Stimulated activated CD4-positive, alpha-beta T cell treated with anti-CD3 and anti-CD28 coated beads, Interleukin-12 subunit alpha, Interleukin-12 subunit beta, amount 100 ng/mL, for 24 hours (primary cell): Measurements from ENCODE around the gene EXD2.

ENCODE experiments used
- DNase-seq, 2 experiments: peaks; one replicate each; pipeline ENCODE4 v3.0.0-alpha.2; 2020; ENCODE audit warnings: low read depth in 2 of 2

The EXD2 gene

DNA sequence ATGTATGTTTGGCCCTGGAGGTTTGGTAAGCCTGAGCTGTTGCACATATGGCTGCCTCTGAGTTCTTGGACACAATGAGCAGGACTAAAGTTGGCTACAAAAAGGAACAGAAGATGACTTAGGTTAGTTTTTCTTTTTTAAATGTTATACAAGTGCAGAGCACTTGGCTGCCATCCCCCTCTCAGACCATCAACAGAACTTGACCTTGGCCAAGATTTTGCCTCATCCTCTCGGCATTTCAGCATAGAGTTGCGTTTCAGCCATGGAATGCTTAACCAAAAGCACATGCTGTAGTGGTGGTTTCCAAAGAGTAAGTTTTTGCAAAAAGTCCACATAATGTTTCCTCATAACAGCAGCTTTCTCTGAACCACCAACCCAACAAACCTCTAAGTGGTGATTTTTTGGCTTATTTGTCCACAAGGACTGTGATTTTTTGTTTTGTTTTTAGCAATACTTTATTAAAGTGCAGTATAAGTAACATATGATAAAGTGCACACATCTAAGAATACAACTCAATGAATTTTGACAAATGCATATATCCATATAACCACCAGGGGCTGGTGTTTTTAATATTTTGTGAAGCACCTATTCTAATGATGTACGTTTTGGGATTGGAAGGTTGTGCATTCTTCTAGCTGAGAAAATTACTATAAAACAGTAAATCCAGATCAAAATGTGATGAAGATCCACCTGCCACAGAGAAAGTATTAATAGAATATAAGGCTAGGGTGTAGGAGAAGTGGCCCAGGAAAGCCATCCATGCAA lies 56.6 kb downstream of the EXD2 start:
- no peak for DNase-seq

DNA sequence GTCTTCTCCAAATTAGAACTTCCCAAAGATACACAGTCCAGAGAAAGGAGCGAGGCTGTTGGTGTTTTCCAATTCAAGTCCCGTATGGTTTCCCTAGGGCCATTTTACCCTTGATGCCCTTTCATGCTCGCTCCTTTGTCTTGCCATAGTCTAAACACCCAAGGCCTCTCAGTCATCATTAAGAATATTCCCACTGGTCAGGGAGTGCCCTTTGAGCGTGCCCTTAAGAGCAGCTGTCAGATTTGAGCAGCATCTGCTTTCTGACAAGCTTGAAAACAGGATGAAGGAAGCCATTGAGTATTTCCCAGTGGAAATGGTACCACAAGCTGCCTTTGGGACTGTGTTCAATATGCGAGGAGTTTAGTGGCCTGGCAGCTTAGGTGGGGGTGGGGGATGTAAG lies 58.3 kb downstream of the EXD2 start:
- DNase-seq = no peak

DNA sequence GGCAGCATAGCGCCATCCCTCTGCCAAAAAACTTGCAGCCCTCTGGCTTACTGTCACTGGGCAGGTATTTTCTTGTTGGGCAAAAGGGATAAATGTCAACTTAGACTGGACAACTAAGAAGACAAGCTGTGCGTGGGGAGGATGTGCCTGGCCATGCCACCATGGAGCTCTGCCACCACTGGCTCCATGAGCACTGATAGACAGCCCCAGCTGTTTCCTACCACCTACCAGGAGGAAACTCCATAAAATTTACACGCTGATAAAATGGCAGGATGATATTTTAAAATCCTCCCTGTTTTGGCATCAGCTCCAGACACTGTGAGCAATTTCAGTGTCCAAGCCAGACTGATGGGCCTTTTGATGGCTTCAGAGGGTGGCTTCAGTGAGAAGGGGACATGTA lies 61.6 kb downstream of the EXD2 start:
- no peak for DNase-seq

DNA sequence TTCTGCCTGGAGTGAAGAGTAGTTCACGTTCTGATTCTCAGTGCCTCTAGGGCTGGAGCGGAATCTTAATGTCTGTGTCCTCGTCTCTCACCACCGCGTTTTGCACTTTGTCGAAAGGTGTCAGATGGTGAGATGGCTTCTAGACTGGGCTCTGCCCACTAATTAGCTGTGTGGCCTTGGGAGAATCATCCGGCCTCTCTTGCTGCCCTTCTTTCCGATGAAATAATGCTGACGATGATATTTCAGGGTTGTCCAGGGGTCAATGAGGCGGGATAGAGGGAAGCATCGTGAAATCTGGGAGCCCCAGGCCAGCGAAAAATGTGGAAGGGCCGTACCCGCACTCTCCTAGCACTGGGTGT lies 67.8 kb downstream of the EXD2 start:
- no peak for DNase-seq

DNA sequence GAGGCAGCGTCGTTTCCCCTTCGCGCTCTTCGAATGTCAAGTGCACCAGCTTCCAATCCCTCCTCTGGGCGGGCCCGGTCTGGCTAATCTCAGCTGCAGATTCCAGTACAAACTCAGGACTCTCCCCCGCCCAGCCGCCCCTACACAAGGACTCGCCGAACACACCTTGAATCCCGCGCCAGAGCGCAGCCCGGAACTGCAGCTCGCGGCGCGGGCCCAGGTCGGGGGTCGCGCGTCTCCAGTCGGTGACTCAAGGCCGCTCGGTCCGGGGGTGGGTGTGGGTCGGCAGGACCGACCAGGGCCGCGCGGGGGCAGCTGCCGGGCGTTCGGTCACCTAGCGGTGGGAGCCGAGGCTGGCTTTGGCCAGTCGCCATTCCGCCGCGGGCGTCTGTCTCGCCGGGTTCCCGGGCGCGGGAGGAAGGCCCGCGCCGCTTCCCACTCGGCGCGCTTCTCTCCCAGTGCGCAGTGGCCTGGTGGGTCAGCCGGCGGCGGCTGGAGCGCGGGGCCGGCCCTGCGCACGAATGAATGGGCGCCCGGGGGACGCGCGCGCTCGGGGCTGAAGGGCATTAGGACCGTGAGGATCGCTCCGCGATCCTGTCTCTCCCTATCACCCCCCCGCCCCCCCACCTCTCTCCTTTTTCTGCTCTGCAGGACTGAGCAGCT lies 68.4 kb downstream of the EXD2 start, which contains the start of gene GALNT16:
Gene GALNT16, plus strand, starts transcription at position 632 of the 663 bp plus-strand sequence. CDS start 133 bp downstream, outside the sequence.
- DNase-seq = no peak

DNA sequence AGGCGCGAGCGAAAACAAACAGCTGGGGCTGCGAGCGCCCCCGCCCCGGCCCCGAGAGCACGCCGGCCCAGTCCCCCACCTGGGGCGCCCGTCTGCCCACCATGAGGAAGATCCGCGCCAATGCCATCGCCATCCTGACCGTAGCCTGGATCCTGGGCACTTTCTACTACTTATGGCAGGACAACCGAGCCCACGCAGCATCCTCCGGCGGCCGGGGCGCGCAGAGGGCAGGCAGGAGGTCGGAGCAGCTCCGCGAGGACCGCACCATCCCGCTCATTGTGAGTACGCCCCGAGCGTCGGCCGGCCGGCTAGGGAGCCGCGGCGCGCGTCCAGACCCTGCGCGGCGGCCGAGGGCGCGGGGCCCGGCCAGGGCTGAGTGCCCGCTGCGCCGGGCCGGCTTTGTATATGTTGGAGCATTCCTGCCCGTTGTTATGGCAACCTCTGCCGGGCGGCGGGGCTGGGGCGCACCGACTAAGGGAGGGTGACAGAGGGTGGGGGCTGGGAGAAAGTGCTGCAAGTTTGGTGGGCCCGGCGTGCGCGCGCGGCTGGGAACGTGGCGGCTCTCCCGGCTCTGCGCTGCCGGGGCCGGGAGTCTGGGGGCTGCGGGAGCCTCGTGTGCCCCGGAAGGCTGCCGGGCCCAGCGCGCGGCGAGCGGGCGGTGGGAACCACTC lies 69.0 kb downstream of the EXD2 start:
- no peak for DNase-seq

DNA sequence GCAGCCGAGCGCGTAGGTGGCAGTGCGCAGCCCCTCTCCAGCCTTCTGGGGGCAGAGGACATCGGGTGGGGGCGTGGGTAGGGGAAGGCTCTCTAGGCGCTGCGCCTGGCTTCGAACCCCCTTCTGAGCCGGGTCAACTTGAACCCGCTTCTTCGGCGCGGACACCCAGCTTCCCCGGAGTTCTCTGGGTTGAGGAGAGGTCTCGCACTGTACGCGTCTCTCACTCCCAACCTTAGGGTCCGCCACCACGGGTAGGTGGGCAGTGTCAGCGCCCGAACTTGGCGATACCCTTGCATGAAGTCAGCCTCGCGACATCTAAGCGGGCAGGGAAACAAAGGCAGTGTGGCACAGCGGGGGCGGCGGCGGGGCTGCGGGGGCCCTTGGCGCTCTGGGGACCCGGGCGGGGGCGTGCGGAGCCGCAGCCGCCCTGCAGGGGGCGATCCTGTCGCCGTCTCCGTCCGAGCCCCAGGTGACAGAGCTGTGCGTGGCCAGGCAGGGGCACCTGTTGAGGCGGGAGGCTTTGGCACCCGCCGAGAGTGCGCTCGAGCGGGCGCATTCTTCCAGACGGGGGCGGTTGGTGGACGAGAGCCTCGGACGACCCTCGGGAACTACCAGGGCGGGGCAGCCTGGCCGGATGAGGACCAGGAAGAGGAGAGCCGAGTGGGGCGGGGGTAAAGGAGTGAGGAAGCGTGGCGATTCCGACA lies 69.7 kb downstream of the EXD2 start:
- DNase-seq = peak; percentile 16 to 38

DNA sequence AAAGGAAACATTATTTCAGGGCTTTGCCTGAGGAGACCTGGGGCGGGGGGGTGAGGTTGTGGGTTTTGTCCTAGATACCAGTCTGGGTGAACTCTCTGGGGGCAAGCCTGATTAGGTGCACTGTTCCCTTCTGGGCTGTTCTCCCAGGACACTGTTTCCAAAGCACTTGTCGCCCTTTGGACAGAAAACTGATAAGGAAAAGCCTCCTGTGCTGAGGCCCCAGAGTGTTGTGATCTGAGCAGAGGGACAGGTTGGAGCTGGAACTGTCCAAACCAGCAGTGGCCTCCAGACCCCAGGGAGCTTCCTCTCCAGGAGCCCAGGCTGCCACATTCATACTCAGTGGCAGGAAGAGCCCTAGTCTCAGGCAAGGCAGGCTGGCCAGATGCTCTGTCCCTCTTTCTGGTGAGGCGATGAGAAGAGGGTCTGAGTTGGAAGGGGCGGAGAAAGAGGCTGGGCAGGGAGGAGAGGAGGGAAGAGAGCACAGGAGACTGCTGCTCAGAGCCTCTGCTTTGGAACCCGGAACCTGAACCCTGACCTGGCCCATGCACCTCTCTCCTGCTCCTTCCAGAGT lies 70.5 kb downstream of the EXD2 start:
- no peak for DNase-seq

DNA sequence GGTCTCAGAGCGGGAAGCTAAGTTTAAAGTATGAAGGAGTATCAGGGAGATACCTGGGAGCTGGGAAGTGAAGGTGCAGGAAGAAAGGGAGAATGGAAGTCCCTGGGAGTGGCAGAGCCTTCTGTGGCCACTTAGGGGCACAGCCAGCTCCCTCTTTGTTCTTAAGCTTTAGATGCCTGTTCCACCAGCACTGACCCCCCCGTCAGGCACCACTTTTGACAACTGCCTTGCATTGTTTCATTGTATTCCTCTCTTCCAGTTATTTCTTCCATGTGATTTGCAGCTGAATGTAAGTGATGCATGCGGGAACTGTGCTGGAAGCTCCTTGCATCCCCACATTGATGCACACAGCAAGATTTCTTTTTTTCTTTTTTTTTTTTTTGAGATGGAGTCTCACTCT lies 71.2 kb downstream of the EXD2 start:
- DNase-seq = no peak

DNA sequence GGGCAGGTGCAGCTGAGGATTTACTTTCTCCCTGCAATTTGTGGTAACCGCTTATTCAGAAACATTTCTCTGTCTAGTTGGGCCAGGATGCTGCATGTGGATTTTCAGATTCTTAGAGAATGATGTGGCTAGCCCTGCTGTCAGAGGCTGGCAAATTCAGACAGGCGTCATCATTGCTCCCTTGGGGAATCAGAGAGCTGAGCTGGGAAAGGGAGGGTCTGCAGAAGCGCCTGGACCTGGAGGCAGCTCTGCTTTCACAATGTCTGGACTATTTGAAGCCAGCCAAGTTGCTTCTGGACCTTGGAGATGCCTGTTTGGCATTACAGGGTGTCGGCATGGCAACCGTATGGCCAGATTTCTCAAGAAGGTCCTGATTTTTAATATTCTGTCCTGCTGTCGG lies 72.1 kb downstream of the EXD2 start:
- DNase-seq = no peak

DNA sequence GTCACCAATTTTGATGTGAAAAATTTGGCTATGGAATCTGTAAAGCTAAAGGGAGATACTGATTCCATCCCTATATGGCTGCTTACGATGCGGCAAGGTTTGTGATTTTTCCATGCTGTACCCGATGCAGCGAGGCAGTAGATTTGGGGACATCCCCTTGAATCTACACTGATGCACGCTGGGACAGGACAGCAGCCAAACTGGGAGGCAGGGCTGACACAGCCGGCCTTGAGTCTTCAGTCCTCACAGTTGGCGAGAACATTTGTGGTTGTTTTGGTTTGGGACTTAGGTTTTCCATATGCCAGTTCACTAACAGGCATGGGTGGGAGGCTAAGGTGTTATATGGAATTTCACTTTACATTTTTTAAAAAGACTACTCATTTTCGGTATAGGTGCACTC lies 72.5 kb downstream of the EXD2 start:
- no peak for DNase-seq

DNA sequence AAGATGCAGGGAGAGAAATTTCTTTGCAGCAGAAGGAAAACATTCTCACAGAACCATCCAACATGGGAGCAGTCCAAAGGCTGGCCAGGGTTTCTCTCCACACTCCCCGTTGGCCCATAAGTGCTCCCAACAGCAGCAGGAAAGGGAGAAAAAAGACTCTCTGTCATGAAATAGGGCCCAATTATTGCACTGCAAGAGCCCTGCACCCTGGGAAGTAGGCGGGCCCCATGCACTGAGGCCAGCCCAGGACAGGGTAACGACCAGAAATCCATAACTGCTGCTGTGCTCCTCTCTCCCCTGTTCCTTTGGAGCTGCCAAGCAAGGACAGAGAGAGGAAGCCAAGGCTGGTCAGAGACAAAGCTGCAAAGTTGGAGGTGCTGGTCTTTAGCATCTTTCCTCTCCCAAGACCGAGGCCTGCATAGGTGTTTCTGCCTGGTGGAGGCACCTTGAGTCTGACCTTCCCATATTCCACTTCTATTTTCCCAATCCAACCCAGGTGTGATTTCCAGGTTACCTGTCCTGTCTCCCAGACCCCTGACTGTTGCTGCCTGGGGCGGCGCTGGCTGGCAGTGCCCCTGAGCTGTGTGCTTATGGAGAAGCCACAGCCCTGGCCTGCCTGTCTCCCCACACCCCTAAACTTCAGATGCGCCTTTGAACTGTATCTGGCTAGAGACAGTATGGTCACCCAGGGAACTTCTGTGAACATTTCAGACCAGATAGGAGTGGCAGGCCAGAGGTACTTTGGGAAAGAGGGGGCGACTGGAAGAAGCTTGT lies 75.5 kb downstream of the EXD2 start:
- DNase-seq = no peak

DNA sequence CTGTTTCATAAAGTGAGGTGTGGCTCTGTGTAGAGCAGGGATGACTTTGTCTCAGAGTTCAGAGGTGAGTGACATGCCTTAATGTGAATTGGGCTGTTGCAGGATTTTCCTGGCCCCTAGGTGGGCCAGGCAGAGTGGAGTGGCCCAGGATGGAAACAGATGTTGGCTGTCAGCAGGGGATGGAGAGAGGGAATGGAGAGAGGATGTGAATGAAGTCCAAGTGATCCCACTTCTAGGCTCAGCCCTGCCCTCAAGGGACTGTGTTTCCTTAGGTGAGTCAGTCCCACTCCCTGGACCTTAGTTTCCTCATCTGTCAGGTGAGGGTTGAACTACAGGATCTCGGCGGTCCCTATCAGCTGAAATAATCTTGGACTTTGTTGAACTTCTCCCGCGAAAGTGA lies 76.2 kb downstream of the EXD2 start:
- DNase-seq = no peak

DNA sequence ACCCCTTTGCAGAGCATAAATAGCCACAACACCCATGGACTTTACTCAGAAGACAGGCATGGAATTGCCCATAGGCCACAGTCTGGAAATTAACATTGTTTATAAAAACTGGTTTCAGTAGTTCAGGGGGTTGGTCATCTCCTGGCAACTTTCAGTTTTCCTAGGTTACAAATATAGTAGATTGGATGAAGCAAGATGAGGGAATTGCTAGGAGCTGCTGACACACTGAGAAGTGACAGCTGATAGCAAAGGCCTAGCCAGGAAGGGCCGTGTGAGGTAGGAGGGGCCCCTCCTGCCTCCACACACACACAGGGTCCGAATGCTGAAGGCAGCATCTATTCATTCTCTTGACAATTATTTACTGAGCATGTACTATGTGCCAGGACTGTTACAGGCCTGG lies 76.9 kb downstream of the EXD2 start:
- no peak for DNase-seq

DNA sequence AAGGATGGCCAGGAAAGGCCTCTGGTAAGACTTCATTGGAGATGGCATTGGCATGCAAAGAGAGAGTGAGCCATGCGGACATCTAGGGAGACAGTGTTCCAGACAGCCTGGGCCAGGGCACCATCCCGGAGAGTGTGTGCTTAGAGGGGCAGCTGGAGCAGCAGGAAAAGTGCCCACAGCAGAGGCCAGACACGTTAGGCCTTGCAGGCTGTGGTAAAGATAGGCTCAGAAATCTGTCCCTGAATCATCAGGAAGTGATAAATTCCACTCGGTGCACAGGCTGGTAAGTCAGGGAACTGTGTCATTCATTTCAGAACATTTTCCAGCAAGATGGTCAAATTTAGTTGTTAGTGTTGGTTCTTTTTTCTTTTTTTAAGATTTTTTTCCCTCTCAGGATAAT lies 77.5 kb downstream of the EXD2 start:
- no peak for DNase-seq

DNA sequence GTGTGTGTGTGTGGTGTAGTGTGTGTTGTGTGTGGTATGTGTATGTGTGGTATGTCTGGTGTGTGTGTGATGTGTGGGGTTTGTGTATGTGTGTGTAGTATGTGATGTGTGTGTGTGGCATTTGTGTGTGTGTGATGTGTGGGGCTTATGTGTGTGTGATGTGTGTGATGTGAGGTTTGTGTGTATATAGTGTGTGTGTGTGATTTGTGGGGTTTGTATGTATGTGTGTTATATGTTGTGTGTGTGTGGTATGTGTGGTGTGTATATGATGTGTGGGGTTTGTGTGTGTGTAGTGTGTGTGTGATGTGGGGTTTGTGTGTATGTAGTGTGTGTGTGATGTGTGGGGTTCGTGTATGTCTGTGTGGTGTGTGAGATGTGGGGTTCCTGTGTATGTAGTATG lies 78.1 kb downstream of the EXD2 start:
- DNase-seq = no peak

DNA sequence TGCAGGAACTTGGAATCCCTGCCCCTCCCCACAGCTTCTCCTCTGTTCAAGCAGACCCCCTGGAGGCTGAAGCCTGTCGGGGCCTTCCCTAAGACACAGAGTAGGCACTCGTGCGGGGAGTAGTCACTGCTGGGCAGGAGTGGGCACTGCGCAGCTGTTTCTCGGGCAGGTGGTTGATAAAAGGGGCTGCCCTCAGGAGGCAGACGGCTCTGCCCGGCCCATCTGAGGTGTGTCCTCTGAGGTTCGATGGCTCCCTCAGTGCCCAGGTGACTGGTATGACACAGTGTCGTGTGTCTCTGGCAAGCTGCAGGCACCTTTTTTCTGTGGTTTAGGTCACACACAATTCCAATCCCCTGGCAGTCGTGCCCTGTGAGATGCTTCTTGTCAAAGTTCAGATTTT lies 78.8 kb downstream of the EXD2 start:
- DNase-seq = no peak

DNA sequence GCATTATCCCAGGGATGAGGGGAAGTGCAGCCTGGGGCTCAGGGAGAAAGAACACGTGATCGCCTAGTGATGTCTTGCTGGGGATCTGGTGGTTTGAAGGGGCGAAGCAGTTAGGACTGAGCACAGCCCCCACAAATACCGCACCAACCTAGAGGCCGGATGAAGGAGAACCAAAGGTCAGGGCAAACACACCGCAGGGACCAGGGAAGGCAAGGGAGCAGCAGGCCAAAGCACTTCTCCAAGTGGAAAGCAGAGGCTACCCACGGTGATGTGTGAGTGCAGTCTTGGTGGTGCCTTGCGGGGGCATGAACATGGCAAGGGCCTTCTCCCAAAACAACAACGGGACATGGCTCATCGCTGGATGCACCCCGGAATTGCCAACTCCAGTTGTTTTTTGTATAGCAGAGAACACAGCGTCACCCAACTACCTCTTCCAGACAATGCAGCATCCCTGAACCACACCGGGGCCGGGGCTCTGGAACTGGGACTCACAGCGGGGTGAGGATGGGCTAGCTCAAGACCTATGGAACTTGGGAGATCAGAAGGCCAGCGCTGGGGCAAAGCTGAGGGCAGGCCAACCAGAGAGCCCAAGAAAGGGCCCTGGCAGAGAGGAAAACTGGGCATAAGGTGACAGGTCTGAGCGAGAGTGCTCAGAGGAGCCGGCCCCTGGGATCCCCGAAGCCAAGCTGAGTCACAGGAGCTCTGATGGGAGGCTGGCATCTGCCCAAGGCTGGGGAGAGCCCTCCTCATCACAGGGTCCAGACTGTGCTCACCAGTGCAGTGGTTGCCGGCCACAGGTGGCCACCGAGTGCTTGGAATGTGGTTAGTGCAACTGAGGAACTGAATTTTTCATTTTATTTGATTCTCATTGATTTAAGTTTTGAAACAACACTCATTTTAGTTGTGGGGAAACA lies 79.8 kb downstream of the EXD2 start:
- DNase-seq = no peak

DNA sequence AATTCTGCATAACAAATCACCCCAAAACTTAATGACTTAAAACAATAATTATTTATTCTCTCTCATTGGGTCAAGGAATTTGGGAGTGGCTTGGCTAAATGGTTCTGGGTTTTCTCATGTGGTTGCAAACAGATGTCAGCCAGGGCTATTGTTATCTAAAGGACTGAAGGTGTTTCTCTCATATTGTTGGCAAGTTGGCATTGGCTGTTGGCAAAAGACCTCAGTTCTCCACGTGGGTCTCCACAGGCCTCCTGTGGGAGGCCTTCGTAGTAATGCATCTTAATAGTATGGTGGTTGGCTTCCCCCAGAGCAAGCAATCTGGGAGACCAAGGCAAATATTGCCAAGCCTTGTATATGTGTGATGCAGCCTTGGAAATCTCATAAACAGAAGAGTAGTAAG lies 83.0 kb downstream of the EXD2 start:
- DNase-seq = no peak

DNA sequence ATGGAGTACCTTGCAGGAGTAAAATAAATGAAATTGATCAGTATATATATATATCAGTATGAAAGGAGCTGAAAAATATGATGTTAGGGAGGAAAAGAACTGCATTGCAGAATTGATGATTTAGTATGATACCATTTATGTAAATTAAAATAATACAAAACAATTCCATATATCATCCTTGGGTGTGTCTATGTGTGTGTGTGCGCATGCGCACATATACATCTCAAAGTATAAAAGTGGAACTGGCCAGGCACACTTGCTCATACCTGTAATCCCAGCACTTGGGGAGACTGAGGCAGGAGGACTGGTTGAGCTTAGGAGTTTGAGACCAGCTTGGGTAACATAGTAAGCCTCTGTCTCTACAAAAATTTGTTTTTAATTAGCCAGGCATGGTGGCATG lies 84.0 kb downstream of the EXD2 start:
- no peak for DNase-seq
